Measurements from ENCODE around the gene MYO1D.

GRCh38 chr17:32568705-32569104 is 308.2 kb downstream of the MYO1D start:
- no peak for TF ChIP-seq CTCF (IDR thresholded peaks at IDR 0.05)
- TF ChIP-seq REST (IDR thresholded peaks at IDR 0.05; ENCODE audit: insufficient read depth in 1 of 2, low read depth in 2 of 2, low read length in 1 of 2), result no peak
- TF ChIP-seq SIN3A (IDR thresholded peaks at IDR 0.05; ENCODE audit: borderline replicate concordance, insufficient read depth, low read depth, low read length), result no peak

Data from Panc1 (cell line).